Measurements from ENCODE around the gene GRIN2A.

- no peak for TF ChIP-seq ZNF274 (IDR thresholded peaks at IDR 0.05; ENCODE audit: low read depth, low read length)
- TF ChIP-seq YY1 (IDR thresholded peaks at IDR 0.05; ENCODE audit: insufficient read depth, insufficient read length) = no peak
- TF ChIP-seq SUZ12 (IDR thresholded peaks at IDR 0.05; ENCODE audit: extremely low read depth, insufficient read depth, insufficient read length) = no peak
Observed at GRCh38 chr16:10151718-10152117, 30.5 kb downstream of the GRIN2A start.

All from NT2/D1 (cell line).